GM15510 (cell line): ENCODE data around the gene NKX1-2.

ENCODE experiments used
- POLR2A ChIP-seq: IDR thresholded peaks from 3 replicates; pipeline ENCODE4 v1.6.1; 2011; ENCODE audit warnings: borderline replicate concordance; ENCODE audit not compliant: insufficient read length; ENCODE audit errors: extremely low read depth

Gene NKX1-2

DNA sequence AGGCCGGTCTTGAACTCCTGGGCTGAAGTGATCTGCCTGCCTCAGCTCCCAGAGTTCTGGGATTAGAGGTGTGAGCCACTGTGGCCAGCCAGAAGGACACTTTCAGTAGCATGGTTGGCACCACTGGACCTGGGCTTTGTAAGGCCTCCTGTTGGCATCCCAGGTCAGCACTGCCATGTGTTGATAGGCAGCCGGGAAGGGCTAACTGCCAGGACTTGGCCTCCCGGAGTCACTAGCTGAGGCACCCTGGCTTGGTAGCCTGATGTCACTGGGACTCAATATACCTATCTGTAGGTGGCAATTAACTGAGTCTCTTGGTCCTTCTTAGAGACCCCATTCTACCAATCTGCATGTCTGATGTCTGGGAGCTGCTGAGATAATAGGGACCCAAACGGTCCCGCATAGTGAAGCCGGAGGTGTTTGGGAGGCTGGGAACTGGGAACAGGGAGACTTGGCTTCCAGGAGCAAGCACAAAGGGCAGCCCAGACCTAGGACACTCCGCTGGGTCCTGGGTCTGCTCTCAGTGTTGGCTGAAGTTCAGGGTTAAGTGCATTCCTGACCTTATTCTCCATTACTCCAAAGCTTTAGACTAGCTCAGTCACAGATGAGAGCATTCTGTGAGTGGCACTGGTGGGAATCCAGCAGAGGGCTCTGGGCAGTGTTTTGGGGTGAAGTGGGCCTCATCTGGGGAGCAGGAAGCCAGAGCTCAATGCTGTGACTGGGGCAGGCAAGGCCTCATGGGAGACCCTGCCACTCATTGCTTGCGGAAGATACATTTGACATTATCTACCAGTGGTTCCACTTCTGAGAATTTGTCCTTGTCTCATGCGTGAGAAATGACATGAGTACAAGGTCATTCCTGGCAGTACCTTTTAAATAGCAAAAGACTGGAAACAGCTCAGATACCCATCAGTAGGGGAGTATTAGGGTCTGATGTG lies 14.5 kb upstream of the NKX1-2 start:
- TF ChIP-seq POLR2A, result no peak

GRCh38 chr10:124462348-124462695 lies 12.5 kb upstream of the NKX1-2 start:
- TF ChIP-seq POLR2A, result no peak

DNA sequence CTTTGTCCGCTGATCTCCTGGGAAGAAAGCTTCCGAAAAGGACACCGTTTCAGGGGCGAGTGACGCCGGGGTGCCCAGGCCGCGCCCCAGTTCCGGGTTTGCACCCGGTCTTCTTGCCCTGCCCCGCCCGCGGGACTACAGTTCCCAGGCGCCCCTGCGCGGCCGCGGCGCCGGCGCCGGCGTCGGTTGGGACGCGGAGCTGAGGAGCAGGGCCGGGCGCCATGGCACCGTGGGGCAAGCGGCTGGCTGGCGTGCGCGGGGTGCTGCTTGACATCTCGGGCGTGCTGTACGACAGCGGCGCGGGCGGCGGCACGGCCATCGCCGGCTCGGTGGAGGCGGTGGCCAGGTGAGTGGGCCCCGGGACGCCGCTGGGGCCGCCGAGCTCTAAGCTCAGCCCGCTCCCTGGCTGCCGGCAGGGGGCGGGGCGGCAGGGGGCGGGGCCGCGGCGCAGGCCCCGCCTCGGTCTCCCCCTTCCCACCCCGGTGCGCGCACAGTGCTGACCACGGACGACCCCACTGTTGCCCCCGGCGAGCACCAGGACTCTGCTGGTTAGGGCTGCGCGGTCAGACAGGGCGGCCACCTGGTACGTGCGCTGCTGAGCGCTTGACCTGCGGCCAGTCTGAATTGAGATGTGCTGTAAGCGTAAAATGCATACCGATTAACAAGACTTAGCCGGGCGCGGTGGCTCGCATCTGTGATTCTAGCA lies 12.0 kb upstream of the NKX1-2 start, which contains the start of gene LHPP:
Gene LHPP, plus strand, starts transcription at position 182 of the 706 bp plus-strand sequence. Its CDS starts 40 bp downstream, at position 222.
- TF ChIP-seq POLR2A, result peak; percentile 51

DNA sequence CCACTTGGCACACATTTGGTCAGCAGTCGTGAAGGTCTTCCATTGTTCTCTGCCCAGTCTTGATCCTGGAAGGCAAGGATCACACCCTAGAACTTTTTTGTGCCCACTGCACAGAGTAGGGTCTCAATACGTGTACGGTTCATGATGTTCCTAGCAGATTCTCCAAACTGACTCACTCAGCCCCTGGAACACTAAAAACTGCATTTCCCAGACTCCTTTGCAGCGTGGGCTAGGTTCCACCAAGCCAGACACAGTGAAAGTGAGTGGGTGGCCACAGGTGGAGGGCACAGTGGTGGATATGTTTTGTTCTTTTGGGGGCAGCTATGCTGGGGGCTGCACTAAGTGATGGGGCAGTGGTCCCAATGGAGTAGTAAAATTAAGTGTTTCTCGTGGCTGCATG lies 10.3 kb upstream of the NKX1-2 start:
- TF ChIP-seq POLR2A, result no peak

- TF ChIP-seq POLR2A, result no peak
Measured at GRCh38 chr10:124459395-124459794, 9.6 kb upstream of the NKX1-2 start.

- no peak for TF ChIP-seq POLR2A
Measured at GRCh38 chr10:124458889-124459288, 9.1 kb upstream of the NKX1-2 start.

- no peak for TF ChIP-seq POLR2A
Measured at GRCh38 chr10:124458473-124458872, 8.6 kb upstream of the NKX1-2 start.

GRCh38 chr10:124455441-124455840 lies 5.6 kb upstream of the NKX1-2 start:
- no peak for TF ChIP-seq POLR2A

DNA sequence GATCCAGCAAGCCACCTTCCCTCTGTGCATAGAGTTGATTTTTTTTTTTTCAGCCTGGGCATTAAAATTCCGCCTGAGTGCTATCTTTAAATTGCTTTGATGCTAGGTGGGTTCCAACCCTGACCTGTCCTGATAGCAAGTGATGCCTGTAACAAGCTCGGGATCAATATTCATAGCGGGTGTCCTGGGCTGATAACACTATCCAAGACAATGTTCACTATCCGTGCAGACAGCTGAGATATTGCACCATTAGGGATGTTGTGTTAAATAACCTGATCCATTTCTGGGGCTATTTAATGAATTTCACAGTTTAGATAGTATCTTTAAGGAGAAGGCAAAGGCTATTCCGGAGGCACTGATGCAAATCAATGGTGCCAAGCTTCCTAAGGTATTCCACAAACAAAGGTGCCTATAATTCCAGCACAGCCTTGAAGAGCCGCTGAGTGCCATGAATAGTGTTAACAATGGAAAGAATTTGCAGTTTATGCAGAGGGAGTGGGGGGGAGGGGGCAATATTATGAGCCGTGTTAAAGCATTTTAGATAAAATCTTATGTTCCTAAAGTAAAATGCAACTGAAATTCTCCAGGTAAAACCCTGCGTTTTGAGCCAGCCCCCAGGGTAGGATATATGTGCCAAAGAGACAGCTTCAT lies 4.2 kb upstream of the NKX1-2 start:
- no peak for TF ChIP-seq POLR2A

GRCh38 chr10:124451276-124451675 lies 1.4 kb upstream of the NKX1-2 start:
- TF ChIP-seq POLR2A, result no peak

GRCh38 chr10:124450783-124451057 lies 885 bp upstream of the NKX1-2 start:
- no peak for TF ChIP-seq POLR2A

GRCh38 chr10:124449170-124450011 lies 444 bp downstream of the NKX1-2 start:
- TF ChIP-seq POLR2A, result no peak

DNA sequence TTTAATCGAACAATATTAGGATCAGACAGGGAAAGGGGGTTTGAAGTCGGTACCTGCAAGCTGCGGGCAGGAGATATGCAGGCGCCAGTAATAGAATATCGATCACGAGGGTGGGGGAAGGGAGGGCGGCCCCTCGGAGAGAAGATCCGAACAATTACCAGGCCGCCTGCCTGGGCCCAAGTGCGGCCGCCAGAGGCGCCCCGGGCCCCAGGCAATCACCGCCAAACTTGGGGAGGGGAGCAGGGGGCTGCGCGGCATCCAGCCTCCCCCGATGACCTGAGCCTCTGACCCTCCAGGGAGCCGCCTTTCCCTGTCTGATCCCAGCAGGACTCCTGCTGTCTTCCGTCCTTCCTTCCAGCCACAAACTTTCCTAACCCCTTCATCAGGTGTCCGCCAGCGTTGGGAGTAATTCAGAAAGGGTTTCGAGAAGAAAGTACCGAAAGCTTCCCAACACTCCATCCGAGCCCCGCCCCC lies 1.1 kb downstream of the NKX1-2 start:
- no peak for TF ChIP-seq POLR2A

- no peak for TF ChIP-seq POLR2A
Measured at GRCh38 chr10:124447751-124448466, 1.9 kb downstream of the NKX1-2 start.

DNA sequence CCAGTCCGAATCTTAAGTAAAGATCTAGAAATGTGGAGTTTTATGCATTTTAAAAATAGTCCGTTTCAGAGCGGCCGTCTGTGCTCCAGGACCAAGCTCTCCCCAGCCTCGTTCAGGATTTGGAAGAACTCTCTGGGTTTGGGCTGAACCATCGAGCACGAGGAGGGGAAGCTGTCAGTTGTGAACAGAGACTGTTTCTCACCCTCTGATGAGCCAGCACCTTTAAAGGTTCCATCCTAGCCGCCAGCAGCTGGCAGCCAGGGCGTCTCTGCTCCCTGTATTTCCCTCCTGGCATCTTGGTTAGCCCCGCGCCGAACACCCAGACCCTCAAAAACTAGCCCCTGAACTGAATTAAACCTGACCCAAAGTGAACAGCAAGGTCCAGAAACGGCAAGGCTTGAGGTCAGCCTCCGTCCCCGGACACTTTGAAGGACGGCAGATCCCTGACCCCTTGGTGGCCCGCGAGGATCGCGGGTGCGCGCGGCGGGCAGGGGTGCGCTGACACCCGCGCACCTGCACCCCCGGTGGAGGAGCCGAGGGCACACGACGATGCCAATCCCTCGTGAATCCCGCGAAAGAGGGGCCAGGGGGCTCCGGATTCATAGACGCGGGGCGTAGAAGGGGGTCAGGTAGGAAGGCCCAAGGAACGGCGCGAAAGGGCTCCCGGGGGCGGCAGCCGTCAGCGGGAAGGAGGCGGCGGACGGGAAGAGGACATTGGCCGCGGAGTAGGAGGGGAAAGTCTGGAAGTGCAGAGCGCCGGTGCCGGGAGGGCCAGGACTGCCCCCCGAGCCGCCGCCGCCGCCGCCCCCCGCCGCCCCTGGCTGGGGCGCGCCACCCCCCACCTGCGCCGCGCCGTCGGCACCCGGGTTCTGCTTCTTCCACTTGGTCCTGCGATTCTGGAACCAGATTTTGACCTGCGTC lies 2.7 kb downstream of the NKX1-2 start:
- TF ChIP-seq POLR2A, result no peak
